Right hindlimb (tissue), 1 donor: ENCODE results near the gene GULP1.
A peak's percentile ranks its signal among the peaks of the same experiment; 100 is the strongest.

Experiments
- DNase-seq: peaks from one replicate; pipeline ENCODE4 v3.0.0-alpha.2; 2018

Gene GULP1

DNA sequence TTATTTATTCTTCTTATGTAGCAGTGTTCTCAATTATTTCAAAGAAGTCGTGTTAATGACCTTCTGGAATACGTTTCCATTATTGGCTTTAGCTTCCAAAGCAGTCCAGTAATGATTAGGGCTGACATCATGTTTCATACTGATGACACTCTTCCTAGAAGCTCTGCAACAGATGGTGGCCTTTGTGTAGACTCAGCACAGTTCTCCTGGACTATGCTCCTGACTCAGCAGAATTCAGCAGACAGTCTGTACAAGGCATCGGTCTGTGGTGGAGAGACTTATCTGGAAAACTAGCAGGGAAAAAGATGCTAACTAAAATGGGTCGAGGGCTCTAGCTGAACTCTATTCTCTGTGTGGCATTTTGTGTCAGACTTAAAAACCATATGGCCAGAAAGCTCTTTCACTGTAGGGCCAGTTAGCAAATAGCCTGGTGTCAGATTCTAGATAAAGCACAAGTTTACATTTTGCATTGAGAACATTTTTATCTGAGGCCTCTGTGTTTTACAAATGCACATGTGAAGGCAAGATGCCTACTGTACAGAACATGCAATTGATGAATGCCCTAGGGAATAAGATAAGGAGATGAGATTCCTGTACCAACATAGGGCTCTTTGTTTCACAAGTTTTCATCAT lies 35.1 kb downstream of the GULP1 start:
- no peak for DNase-seq

DNA sequence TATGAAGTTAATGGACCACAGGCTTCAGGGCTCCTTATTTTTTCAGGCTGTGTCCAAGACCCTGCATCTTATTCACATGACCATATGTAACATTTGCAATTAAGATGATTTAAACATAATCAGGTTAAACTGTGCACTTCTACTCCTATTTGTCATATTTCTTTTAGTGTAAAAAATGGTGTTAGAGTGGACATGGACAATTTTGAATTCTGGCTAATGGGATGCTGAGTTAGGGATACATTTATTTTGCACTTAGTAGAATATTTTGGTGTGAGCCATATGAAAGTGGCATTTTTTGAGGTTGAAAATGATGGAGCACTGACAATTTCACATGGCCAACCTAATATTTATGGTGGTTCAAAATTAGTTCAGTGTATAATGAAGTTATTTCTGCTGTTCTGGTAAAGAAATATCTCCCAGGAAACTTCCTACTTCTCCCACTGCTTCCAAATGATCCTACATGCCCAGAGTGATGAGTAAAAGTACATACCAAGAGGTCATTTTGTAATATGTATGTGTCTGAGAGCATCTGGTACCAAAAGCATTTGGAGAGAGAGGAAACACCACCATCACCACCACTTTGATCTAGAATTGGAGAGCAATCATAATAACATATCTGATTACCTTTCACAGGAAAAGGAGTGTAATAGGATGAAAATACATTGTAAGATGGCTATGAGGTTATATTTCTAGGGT lies 36.0 kb downstream of the GULP1 start:
- no peak for DNase-seq

DNA sequence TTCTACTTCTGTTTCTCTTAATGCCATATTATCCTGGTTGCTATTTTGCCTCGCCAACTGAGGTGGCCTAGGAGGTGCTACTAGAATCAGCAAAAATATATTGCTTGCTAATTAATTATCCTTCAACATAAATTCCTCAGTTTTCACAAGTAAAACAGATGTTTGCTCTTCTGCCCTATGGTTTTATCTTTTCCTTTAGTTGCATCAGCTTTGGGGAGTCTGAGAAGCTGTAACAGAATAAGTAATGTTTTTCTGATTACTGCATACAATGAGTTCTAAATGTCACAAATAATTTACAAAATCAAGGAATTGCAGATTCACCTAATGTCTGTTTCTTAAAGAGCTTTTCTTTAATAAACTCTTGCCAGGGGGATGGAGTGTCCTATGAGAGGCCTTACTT lies 36.7 kb downstream of the GULP1 start:
- DNase-seq, result no peak

DNA sequence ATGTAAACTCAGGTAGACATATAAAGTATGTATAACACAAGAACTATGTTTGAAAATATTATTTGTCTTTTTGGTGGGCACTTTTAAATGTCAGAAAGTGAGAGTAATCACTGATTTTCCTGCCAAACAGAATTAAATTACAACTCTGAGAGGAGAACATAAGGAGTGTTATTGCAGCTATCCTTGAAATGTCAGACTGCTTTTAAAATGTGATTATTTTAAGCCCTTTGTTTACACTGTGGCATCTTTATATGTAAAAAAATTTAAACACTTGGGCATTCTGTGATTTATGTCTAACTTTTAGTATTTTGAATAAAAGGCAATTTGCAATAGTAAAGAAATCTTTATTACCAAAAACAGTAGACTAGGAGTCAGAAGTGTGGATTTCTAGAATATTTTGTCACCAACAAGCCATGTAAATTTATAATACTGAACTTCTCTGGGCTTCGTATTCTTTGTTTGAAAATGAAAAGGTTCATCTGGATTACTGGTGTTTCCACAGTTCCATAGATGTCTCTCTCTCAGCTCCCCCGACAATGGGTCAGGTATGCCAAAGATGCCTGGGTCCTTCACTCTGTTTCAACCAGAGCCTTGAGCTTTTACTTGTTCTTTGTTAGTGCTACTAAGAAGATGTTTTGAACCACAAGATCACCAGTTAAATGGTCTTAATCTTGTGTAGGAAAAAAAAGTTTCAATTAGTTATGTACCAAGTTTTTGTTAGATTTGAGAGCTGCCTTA lies 38.8 kb downstream of the GULP1 start:
- no peak for DNase-seq

DNA sequence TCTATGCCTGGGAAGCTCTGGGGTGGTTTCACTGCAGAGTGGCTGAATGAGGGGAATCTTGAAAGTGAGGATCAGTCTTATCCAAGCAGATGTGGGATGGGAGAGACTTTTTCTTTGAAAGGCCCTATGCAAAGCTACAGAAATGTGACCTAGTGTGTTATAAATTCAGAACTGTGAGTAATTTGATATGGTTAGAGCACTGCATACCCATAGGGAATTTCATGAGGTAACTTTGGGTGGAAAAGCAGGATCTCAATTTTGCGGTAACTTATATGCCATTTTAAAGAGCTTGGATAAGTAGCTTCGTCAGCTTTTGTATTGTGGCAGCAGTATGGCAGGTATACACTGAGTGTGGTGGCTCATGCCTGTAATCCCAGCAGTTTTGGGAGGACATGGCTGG lies 40.9 kb downstream of the GULP1 start:
- no peak for DNase-seq

DNA sequence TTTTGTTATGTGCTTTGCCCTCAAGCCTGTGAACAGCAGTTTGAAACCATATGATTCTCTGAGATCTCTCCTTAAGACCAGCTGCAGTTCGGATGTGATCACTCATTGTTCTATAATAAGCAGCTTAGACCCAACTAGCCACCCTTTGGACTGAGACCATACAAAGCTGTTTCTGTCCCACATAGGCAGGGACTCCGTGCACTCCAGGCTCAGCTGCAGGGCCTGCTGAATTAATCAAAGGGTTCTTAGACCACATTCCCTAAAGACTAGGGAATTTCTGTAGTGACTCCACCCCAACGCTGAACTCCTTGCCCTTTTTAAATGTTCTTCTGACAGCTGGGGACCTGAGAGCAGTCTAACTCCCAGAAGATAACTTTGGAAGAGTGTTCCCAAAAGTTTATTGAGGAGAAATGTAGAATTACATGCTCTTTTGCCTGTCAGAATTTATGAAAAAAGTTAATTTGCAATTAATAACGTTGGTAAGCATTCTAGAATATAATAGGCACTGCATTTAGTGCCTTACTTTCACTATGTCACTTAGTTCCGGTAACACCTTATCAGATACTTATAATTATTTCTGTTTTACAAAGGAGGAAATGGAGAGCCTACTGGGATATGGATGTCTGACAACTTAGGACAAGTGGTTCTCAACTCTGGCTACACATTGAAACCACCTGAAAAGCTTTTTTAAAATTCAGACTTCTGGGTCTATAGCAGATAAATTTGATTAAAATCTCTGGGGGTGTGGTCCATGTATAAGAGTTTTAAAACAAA lies 42.3 kb downstream of the GULP1 start:
- peak; percentile 60 for DNase-seq

DNA sequence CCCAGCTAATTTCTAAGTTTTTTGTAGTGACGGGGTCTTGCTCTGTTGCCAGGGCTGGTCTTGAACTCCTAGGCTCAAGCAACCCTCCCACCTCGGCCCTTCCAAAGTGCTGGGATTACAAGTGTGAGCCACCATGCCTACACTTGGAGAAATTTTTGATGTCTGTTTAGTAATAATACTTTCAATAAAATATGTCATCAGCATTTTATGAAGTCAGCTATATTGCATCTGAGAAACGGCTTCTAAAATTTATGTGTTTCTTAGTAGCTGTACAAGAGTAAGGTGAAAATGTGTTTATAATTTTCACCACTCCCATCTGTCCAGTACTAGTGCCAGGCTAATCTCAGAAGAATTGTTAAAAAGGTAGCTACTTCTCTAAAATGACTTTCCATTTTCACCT lies 46.8 kb downstream of the GULP1 start:
- no peak for DNase-seq

DNA sequence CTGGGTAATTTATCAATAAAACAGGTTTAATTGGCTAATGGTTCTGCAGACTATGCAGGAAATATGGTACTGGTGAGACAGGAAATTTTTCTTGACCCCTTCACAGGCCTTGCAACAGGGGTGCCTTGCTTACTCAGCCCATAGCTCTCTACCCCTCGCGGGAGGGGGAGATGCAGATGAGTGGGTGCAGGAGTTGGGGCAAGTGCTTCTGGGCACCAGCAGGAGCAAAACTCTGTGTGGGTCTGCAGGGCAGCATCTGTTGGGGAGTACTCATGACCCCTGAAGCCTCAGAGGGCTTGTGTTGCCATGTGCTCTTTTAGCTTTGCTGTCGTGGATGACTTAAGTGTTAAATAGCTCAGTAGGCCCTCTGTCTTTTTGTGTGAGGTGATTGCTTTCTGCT lies 48.6 kb downstream of the GULP1 start:
- DNase-seq, result no peak

DNA sequence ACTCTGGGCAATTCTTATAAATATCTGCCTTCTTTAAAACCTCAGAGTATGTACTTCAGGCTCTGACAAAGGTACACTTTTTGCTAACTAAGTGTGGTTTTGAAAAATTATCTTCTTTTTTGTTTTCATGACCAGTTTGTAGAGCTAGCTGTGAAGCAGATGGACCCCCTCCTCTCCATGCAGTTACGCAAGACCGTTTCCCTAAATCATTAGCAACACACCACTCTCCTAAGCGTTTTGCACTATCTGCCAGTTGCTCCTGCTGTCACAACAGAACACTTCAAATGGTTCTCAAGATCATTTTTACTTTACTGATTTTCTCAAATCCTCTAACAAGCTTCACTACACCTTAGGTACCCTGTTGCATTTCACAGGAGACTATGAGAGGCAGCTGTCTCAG lies 53.3 kb downstream of the GULP1 start:
- no peak for DNase-seq

DNA sequence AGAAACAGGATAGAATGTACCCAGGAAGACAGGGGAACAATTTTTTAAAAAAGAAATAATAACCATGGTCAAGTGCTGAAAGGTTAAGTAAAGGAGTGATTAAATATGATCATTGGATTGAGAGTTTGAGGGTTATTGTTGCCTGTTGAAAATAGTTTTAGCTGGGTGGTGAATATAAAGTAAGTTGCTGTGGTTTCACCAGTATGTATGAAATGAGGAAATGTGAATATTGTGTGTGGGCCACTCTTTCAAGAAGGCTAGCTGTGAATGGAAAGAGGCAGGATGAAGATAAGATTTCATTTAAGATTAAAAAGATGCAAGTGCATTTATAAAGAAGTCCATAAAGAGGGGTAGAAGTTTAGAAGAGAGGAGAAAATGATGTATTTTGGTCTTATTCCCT lies 53.8 kb downstream of the GULP1 start:
- DNase-seq, result no peak

DNA sequence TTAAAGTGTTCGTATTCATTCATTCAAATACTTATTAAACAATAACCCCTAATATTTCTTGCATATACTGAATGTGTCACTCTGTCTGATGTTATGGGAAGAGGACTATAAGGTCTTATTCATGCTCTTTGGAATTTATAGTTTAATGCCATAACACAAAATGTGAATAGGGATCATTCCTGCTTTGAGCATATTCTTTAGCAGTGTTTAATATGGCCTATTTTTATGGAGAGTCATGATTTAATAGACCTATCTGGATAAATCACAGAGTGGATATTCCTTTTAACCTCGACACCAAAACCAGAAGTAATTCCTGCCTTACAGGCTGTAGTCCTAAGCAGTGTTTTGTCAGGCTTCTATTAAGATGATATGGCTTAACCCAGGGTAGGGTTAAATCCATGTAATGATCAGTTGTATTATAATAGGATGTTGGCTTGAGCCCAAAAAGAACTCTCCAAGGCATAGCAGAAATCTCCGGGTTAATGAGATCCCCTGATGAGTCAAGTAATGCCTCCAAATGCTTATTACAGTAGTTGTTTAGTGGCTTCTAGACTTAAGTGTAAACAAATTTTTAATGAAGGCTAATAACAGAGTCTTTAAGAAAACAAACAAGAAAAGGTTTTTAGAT lies 54.3 kb downstream of the GULP1 start:
- DNase-seq, result no peak

DNA sequence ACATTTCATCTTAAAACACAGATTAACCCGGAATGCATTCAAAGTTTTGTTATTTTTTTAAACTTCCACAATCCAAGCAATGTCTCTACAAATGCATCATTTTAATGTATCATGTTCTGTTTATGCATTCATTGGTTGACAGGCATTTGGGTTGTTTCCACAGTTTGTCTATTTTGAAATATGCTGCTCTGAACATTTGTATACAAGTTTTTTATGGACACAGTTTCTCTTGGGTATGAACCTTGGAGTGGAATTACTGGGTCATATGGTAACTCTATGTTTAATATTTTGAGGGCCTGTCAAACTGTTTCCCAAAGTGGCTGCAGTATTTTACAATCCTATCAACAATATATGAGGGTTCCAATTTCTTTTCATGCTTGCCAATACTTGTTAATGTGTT lies 57.3 kb downstream of the GULP1 start:
- no peak for DNase-seq

DNA sequence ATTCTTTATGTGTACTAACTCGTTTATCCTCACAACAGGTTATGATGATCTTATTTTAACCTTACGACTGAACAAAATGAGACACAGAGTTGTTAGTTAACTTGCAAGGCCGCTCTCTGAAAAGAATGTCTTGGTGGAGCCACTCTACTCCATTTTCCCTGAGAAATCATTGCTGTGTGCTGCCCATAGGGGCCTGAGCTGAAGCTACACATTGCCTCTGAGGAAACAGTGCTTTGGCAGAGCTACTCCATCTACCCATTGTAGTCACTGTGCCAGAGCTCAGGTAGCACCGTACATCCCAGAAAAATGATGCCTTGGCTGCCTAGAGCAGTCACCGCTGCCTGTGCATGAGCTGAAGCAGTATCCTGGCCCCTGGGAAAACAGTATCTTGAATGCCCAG lies 61.6 kb downstream of the GULP1 start:
- DNase-seq, result no peak

DNA sequence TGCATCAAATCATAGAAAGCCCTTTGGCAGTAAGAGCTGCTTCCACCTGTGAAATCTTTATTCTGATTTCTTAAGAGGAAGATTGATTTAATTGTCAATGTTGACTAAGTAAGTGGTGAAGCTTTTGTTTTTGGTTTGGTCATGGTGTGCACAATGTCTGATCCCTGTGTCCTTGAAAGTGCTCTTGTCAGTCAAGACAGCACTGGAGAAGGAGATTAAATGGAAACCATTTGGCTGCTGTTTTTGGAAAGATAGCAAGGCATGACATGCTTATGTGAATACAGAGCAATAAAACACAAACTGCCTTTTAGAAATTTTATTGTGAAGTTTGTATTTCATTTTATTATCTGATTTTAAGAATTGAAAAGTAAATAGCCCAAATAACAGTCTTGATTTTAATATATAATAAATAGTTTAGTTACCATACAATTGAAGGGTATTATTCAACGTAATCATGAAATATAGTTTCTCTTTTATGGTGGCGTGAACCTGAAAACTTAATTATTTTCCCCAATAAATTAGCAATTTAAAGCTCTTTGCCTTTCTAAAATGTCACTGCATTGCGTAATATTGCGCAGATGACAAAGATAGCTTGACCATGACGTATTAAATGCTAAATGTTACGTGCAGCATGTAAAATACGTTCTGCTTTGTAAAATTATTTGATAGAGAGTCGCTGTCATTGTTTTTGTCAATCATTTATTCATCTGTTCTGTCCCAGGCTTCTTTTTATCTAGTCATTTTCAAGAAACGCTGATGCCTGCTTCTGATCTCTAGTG lies 69.0 kb downstream of the GULP1 start:
- no peak for DNase-seq

DNA sequence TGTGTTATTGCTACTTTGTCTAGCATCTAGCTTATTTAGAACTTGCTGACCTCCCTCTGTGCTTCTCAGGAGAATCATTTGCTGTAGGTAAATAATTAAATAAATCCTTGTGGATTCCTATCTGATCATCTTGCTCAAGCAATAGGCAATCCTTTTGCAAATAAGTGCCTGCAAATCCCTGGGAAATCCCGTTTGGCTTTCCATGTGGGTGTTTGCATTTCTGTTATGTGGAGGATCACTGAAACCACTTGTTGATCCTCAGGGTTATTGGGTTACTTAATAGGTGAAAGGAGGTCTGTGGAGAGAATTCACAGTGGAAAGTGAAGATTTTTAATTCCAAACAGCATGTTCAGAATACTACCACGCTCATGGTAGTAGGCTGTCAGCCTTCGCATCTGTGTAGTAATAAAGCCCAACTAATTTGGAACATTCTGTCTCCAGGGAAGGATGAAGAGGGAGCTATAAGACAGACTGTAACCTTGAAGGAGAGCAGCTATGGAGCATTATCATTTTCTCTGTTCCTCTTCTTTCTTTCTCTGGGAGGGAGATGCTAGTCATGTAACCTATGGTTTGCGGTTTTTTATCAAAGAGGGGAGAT lies 72.5 kb downstream of the GULP1 start:
- no peak for DNase-seq

DNA sequence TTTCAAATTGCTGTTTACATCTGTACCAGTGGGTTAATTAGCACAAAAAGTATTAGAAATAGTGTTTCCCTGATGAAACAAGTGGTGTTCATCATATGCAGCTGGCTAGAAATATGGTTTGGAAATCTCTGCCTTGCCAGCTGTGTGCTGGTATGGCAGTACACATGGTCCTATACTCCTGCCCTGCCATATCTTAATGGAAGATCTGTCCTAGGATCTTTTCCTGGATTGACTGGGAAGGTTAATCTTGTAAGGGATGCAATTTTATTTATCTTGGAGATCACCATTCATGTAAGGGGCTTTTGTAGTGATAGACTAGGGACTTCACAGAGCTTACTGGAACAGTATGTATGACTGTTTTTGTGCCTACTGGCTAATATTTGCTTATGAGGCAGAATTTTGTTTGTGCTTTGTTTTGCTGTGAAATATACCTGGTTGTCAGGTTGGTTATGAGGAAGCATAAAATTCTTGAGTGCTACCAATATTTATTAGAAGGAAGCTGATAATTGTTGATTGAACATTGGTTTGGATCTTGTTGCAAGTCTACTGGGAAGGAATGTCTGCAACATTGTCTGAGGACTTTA lies 73.5 kb downstream of the GULP1 start:
- no peak for DNase-seq

DNA sequence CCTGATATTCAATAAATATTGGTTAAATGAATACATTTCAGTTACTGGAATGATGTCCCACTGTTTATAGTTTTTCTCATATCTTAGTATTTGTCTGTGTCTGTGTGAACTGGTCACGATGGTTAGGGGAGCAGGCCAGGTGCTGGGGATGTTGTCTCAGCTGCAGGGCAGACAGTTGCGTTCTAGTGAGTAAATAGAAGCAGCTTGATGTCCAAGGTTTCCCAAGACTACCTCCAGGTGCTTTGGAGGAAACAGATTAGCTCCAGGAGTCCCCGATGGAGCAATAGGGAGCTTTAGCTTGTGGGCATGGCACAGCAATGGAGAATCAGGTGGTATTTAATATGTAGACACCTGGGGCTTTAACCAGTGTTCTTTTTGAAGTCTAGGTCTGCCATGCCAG lies 75.5 kb downstream of the GULP1 start:
- no peak for DNase-seq

DNA sequence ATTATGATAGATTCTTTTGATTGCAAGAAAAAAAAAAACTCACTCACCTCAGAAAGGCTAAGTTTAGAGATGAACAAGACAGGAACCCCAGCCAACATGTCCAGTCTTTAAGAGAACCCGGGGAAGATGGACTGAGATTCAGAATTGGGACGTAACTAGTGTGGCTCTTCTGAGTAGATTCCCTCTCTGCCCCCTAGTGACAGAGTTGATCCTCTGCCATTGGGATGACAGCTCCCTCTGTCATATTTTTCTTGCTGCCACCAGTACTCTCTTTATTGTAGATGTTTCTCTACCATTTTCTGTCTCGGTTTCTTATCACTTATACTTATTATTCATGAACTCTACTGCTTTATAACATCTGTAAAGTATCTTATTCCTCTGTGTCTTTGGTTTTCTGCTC lies 77.7 kb downstream of the GULP1 start:
- DNase-seq, result no peak

DNA sequence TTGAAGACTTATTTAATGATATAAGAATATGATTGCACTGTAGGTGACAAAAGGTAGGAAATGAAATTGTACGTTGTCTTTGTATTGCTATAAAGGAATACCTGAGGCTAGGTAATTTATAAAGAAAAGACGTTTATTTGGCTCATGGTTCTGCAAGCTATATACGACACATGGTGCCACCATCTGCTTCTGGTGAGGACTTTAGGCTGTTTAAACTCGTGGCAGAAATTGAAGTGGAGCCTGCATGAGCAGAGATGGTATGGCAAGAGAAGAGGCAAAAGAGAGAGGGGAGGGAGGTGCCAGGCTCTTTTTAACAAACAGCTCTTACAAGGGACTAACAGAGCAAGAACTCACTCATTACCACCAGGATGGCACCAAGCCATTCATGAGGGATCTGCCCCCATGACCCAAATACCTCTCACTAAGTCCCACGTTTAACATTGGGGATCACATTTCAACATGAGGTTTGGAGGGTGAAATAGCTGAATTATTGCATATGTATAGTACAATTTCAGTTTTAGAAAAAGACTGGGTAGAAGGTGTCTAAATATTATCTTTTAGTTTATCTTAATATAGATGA lies 86.8 kb downstream of the GULP1 start:
- no peak for DNase-seq

DNA sequence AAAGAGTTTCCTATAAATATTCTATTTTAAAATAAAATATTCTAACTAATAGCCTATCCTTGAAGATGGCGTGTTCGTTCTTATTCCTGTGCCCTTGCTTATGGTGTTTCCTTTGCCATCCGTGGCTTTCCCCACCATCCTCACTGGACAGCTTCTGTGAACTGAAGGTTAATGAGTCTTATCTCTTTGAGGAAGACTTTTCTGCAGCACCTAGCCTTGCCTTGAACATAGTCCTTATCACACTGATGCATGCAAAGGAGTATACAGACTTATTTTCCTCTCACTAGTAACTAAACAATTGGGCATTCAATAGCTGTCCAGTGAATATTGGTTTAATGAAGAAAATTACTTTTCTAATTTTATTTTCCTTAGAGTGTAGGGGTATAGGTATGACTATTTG lies 88.1 kb downstream of the GULP1 start:
- no peak for DNase-seq

DNA sequence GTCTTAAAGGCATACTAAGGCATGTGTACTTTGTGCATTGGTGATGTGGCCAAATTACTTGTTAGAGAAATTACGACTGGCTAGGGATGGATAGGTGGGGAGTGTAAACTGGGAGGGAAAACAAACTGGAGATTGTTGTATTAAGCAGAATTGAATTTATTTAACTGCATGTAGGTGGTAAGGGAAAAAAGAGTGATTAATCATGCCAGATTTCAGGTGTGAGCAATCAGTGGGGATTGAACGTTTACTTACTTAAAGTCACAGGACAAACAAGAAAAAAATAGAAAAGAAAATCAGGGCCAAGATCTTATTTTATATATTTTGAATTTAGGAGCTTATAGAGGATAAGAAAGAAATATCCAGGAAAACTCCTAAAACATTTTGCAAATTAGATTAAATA lies 88.6 kb downstream of the GULP1 start:
- DNase-seq, result no peak
